Measurements from ENCODE around the gene SRI.

The SRI gene

GRCh38 chr7:88202799-88203198 lies 17.0 kb downstream of the SRI start:
- H3K36me3 ChIP-seq (ENCODE audit: control insufficient read depth, insufficient read depth, low read length), result peaks cover under 1% of the 10 kb centered on the region
- no peak overlapping the region for H3K4me3 ChIP-seq (ENCODE audit: low read length)
- no peaks in the 10 kb centered on the region for H3K27me3 ChIP-seq (ENCODE audit: control insufficient read depth, insufficient read depth, low read length)
- no peaks in the 10 kb centered on the region for H3K9me3 ChIP-seq (ENCODE audit: control insufficient read depth, low read length)
- no peak overlapping the region for H3K9ac ChIP-seq (ENCODE audit: low read length)
- H3K4me1 ChIP-seq (ENCODE audit: control insufficient read depth, insufficient read depth, low read length), result no peaks in the 10 kb centered on the region

DNA sequence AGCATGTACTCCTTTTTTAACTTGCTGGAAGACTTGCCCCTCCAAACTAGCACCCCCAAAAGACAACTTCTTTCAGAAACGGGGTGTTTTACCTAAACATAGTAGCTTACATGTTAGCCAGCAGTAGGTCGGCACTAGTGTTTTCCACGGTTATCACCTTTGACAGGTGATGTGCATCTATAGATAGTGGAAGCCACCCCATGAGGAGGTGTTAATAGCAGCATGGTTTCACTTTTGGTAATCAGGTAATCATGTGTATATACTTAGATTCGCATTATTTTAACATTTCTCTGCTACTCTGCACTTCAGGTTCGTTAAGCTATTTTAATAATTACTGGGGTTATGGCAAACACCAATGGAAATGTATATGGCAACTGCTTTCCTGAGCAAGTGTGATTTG lies 17.6 kb downstream of the SRI start:
- no peaks in the 10 kb centered on the region for H3K9me3 ChIP-seq (ENCODE audit: control insufficient read depth, low read length)
- H3K36me3 ChIP-seq (ENCODE audit: control insufficient read depth, insufficient read depth, low read length), result no peaks in the 10 kb centered on the region
- no peak overlapping the region for H3K4me3 ChIP-seq (ENCODE audit: low read length)
- H3K9ac ChIP-seq (ENCODE audit: low read length), result no peak overlapping the region
- no peaks in the 10 kb centered on the region for H3K4me1 ChIP-seq (ENCODE audit: control insufficient read depth, insufficient read depth, low read length)
- no peaks in the 10 kb centered on the region for H3K27me3 ChIP-seq (ENCODE audit: control insufficient read depth, insufficient read depth, low read length)

DNA sequence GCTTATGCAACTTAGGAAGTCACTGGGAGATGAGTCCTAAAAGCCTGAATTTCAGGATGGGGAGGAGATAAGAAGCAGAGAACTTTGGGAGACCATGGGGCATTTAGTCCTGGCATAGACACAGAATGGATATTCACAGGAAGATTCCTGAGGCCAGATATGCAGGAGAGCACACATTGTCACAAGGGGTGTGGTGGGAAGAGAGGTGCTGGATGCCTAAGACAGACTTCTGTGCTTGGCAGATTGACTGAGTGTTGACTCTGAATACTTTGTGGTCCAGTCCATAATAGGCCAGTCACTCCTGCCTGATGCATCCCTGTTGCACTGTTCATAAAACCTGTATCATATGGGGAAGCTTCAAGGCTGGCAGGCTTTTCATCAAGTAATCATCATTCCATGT lies 18.5 kb downstream of the SRI start:
- no peaks in the 10 kb centered on the region for H3K4me1 ChIP-seq (ENCODE audit: control insufficient read depth, insufficient read depth, low read length)
- no peaks in the 10 kb centered on the region for H3K9me3 ChIP-seq (ENCODE audit: control insufficient read depth, low read length)
- H3K9ac ChIP-seq (ENCODE audit: low read length), result no peak overlapping the region
- no peaks in the 10 kb centered on the region for H3K27me3 ChIP-seq (ENCODE audit: control insufficient read depth, insufficient read depth, low read length)
- no peak overlapping the region for H3K4me3 ChIP-seq (ENCODE audit: low read length)
- no peaks in the 10 kb centered on the region for H3K36me3 ChIP-seq (ENCODE audit: control insufficient read depth, insufficient read depth, low read length)

GRCh38 chr7:88200789-88201188 lies 19.0 kb downstream of the SRI start:
- no peaks in the 10 kb centered on the region for H3K36me3 ChIP-seq (ENCODE audit: control insufficient read depth, insufficient read depth, low read length)
- no peaks in the 10 kb centered on the region for H3K9me3 ChIP-seq (ENCODE audit: control insufficient read depth, low read length)
- no peak overlapping the region for H3K9ac ChIP-seq (ENCODE audit: low read length)
- no peaks in the 10 kb centered on the region for H3K27me3 ChIP-seq (ENCODE audit: control insufficient read depth, insufficient read depth, low read length)
- no peak overlapping the region for H3K4me3 ChIP-seq (ENCODE audit: low read length)
- no peaks in the 10 kb centered on the region for H3K4me1 ChIP-seq (ENCODE audit: control insufficient read depth, insufficient read depth, low read length)

- Histone ChIP-seq H3K4me3 (ENCODE audit: low read length) (no peak overlapping the region), H3K36me3 (ENCODE audit: control insufficient read depth, insufficient read depth, low read length) (no peaks in the 10 kb centered on the region), H3K9ac (ENCODE audit: low read length) (no peak overlapping the region), H3K27me3 (ENCODE audit: control insufficient read depth, insufficient read depth, low read length) (no peaks in the 10 kb centered on the region), H3K9me3 (ENCODE audit: control insufficient read depth, low read length) (no peaks in the 10 kb centered on the region), H3K4me1 (ENCODE audit: control insufficient read depth, insufficient read depth, low read length) (no peaks in the 10 kb centered on the region)
These were observed 19.6 kb downstream of the SRI start for GRCh38 chr7:88200261-88200660.

DNA sequence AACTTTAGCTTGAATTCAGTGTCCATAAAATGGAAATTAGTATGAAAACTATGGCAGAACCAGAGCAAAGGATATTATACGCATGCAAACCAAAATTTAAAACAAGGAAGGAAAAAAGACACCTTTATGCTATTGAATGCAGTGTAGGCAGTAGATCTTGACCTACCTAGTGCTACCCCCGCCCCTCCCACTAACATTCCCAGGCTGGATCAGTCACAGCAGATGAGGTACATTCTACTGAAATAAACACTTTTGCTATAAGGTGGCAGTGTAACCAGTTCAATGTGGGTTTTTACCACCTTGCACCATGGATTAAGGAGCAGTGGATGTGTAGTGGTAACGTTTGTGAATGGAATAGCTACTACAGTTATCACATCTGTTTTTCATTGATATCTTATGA lies 27.9 kb downstream of the SRI start:
- Histone ChIP-seq H3K4me3 (ENCODE audit: low read length) (no peak overlapping the region), H3K36me3 (ENCODE audit: control insufficient read depth, insufficient read depth, low read length) (no peaks in the 10 kb centered on the region), H3K9me3 (ENCODE audit: control insufficient read depth, low read length) (no peaks in the 10 kb centered on the region), H3K4me1 (ENCODE audit: control insufficient read depth, insufficient read depth, low read length) (no peaks in the 10 kb centered on the region), H3K27me3 (ENCODE audit: control insufficient read depth, insufficient read depth, low read length) (no peaks in the 10 kb centered on the region), H3K9ac (ENCODE audit: low read length) (no peak overlapping the region)

- H3K27me3 ChIP-seq (ENCODE audit: control insufficient read depth, insufficient read depth, low read length), result no peaks in the 10 kb centered on the region
- no peaks in the 10 kb centered on the region for H3K9me3 ChIP-seq (ENCODE audit: control insufficient read depth, low read length)
- no peaks in the 10 kb centered on the region for H3K4me1 ChIP-seq (ENCODE audit: control insufficient read depth, insufficient read depth, low read length)
- H3K9ac ChIP-seq (ENCODE audit: low read length), result no peak overlapping the region
- no peaks in the 10 kb centered on the region for H3K36me3 ChIP-seq (ENCODE audit: control insufficient read depth, insufficient read depth, low read length)
- H3K4me3 ChIP-seq (ENCODE audit: low read length), result no peak overlapping the region
These were observed 34.2 kb downstream of the SRI start for GRCh38 chr7:88185650-88186049.

GRCh38 chr7:88184848-88185304 lies 35.0 kb downstream of the SRI start:
- H3K4me3 ChIP-seq (ENCODE audit: low read length), result no peak overlapping the region
- H3K27me3 ChIP-seq (ENCODE audit: control insufficient read depth, insufficient read depth, low read length), result no peaks in the 10 kb centered on the region
- no peak overlapping the region for H3K9ac ChIP-seq (ENCODE audit: low read length)
- no peaks in the 10 kb centered on the region for H3K4me1 ChIP-seq (ENCODE audit: control insufficient read depth, insufficient read depth, low read length)
- no peaks in the 10 kb centered on the region for H3K36me3 ChIP-seq (ENCODE audit: control insufficient read depth, insufficient read depth, low read length)
- H3K9me3 ChIP-seq (ENCODE audit: control insufficient read depth, low read length), result no peaks in the 10 kb centered on the region

GRCh38 chr7:88183051-88183450 lies 36.8 kb downstream of the SRI start:
- Histone ChIP-seq H3K4me1 (ENCODE audit: control insufficient read depth, insufficient read depth, low read length) (no peaks in the 10 kb centered on the region), H3K27me3 (ENCODE audit: control insufficient read depth, insufficient read depth, low read length) (no peaks in the 10 kb centered on the region), H3K9ac (ENCODE audit: low read length) (no peak overlapping the region), H3K36me3 (ENCODE audit: control insufficient read depth, insufficient read depth, low read length) (no peaks in the 10 kb centered on the region), H3K4me3 (ENCODE audit: low read length) (no peak overlapping the region), H3K9me3 (ENCODE audit: control insufficient read depth, low read length) (no peaks in the 10 kb centered on the region)

DNA sequence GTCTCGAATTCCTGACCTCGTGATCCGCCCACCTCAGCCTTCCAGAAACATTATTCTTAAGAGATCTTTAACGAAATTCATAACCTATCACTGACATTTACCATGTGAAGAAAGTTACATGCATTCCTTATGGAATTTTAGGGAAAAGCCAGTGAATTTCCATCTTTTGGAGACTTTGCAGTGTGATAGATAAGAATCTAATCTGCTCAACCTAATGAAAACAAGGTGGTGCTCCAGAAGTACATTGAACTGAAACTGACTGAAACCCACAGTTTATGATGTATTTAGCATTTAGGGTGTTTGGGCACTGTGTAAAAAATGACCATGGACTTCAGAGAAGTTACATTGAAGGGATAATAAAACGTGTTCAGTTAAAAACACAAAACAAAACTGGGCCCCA lies 43.6 kb downstream of the SRI start:
- Histone ChIP-seq H3K9me3 (ENCODE audit: control insufficient read depth, low read length) (no peaks in the 10 kb centered on the region), H3K4me3 (ENCODE audit: low read length) (no peak overlapping the region), H3K36me3 (ENCODE audit: control insufficient read depth, insufficient read depth, low read length) (no peaks in the 10 kb centered on the region), H3K27me3 (ENCODE audit: control insufficient read depth, insufficient read depth, low read length) (no peaks in the 10 kb centered on the region), H3K9ac (ENCODE audit: low read length) (no peak overlapping the region), H3K4me1 (ENCODE audit: control insufficient read depth, insufficient read depth, low read length) (no peaks in the 10 kb centered on the region)

- no peak overlapping the region for H3K9ac ChIP-seq (ENCODE audit: low read length)
- H3K27me3 ChIP-seq (ENCODE audit: control insufficient read depth, insufficient read depth, low read length), result no peaks in the 10 kb centered on the region
- H3K36me3 ChIP-seq (ENCODE audit: control insufficient read depth, insufficient read depth, low read length), result no peaks in the 10 kb centered on the region
These were observed 47.0 kb downstream of the SRI start for GRCh38 chr7:88172842-88173241.

DNA sequence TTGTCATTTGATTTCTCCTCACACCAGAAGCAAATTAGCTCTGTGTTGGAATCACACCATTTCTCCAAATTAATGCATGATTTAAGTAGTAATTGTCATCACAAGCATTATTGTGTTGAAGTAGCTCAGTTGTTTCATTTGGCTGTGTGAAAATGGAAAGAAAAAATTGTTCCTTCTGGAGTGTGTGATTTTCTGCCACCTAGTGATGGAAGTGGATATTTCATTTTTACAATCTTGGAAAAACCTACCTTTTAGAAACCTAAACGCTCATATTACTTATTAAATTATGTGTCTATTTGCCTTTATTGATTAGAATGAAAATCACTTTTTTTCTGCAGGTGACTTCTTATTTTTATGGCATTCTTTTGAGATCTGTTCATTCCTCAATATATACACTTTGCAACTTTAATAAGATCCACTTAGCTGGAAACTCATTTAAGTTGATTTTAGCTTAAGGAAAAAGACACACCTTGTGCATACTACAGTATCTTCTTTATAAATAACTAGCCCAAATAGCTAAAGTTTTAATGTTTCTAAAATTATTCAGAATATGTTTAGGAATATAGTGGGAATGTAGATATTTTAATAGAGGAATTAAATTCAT lies 50.0 kb downstream of the SRI start:
- Histone ChIP-seq H3K36me3 (ENCODE audit: control insufficient read depth, insufficient read depth, low read length) (no peaks in the 10 kb centered on the region), H3K9ac (ENCODE audit: low read length) (no peak overlapping the region), H3K4me1 (ENCODE audit: control insufficient read depth, insufficient read depth, low read length) (no peaks in the 10 kb centered on the region), H3K27me3 (ENCODE audit: control insufficient read depth, insufficient read depth, low read length) (no peaks in the 10 kb centered on the region), H3K9me3 (ENCODE audit: control insufficient read depth, low read length) (no peaks in the 10 kb centered on the region), H3K4me3 (ENCODE audit: low read length) (no peak overlapping the region)

More at GRCh38 chr7:88172842-88173241, 47.0 kb downstream of the SRI start:
- H3K4me3 ChIP-seq (ENCODE audit: low read length), result no peak overlapping the region
- H3K4me1 ChIP-seq (ENCODE audit: control insufficient read depth, insufficient read depth, low read length), result no peaks in the 10 kb centered on the region
- no peaks in the 10 kb centered on the region for H3K9me3 ChIP-seq (ENCODE audit: control insufficient read depth, low read length)

DNA sequence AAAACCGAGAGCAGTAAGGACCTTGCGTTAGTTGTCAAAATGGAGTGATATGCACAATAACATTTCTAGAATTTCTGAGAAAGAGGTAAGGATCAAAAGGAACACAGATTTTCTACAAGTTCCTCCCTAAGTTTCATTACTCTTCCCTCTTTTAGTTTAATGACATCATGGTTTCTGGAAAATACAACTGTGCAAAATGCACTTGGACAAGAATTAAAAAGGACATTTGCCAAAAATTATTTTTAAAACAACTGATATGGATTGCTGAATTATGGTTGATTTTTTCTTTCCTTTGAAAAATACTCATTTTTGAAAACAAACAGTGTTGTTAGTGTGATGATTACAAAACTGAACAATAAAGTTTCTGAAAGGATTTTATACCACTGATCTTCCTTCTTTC lies 52.1 kb downstream of the SRI start:
- H3K4me1 ChIP-seq (ENCODE audit: control insufficient read depth, insufficient read depth, low read length), result no peaks in the 10 kb centered on the region
- H3K27me3 ChIP-seq (ENCODE audit: control insufficient read depth, insufficient read depth, low read length), result no peaks in the 10 kb centered on the region
- H3K9ac ChIP-seq (ENCODE audit: low read length), result no peak overlapping the region
- H3K9me3 ChIP-seq (ENCODE audit: control insufficient read depth, low read length), result no peaks in the 10 kb centered on the region
- H3K4me3 ChIP-seq (ENCODE audit: low read length), result no peak overlapping the region
- no peaks in the 10 kb centered on the region for H3K36me3 ChIP-seq (ENCODE audit: control insufficient read depth, insufficient read depth, low read length)
